Smooth muscle cell (in vitro differentiated cells): Measurements from ENCODE around the gene PHACTR1. TPM values are rescaled to one million over a fixed set of nuclear protein-coding genes. Genes with fewer than 3 reads are reported as not detected.
A peak's percentile ranks its signal among the peaks of the same experiment; 100 is the strongest.

Source experiments
- DNase-seq: peaks from one replicate; lab custom pipeline; 2025; ENCODE audit not compliant: unreplicated experiment; lab: John Stamatoyannopoulos, UW
- H2AFZ ChIP-seq: fragments of 200-600 bp; sonication (generic); 2 replicates; pipeline ENCODE4 v1.6.0; 2016; ENCODE audit warnings: antibody characterized with exemption, low read depth, mild to moderate bottlenecking
- H3F3A ChIP-seq: fragments of 200-600 bp; sonication (generic); 2 replicates; pipeline ENCODE4 v1.6.0; 2017; ENCODE audit warnings: antibody characterized with exemption, low read depth
- H3K27ac ChIP-seq: fragments of 200-600 bp; sonication (generic); 2 replicates; pipeline ENCODE4 v1.5.1; 2016; ENCODE audit warnings: low read depth, mild to moderate bottlenecking
- H3K27me3 ChIP-seq: fragments of 200-600 bp; sonication (generic); 2 replicates; pipeline ENCODE4 v1.6.1; 2016; ENCODE audit warnings: low read depth, mild to moderate bottlenecking
- H3K36me3 ChIP-seq: fragments of 200-600 bp; sonication (generic); 2 replicates; pipeline ENCODE4 v1.5.1; 2016; ENCODE audit warnings: low read depth
- H3K4me1 ChIP-seq: fragments of 200-600 bp; sonication (generic); 2 replicates; pipeline ENCODE4 v1.5.1; 2016; ENCODE audit warnings: low read depth
- H3K4me2 ChIP-seq: fragments of 200-600 bp; sonication (generic); 2 replicates; pipeline ENCODE4 v1.6.0; 2016; ENCODE audit warnings: mild to moderate bottlenecking
- H3K4me3 ChIP-seq: fragments of 200-600 bp; sonication (generic); 2 replicates; pipeline ENCODE4 v1.5.1; 2016; ENCODE audit warnings: mild to moderate bottlenecking
- H3K79me2 ChIP-seq: fragments of 200-600 bp; sonication (generic); 2 replicates; pipeline ENCODE4 v1.6.0; 2016; ENCODE audit warnings: low read depth, mild to moderate bottlenecking
- H3K9ac ChIP-seq: fragments of 200-600 bp; sonication (generic); 2 replicates; pipeline ENCODE4 v1.6.0; 2016; ENCODE audit warnings: low read depth
- H3K9me3 ChIP-seq: fragments of 200-600 bp; sonication (generic); replicated peaks from 2 replicates; pipeline ENCODE4 v1.5.1; 2016; ENCODE audit warnings: low read depth
- H4K20me1 ChIP-seq: fragments of 200-600 bp; sonication (generic); 2 replicates; pipeline ENCODE4 v1.6.0; 2016; ENCODE audit warnings: low read depth
- WGBS: methylation state at CpG from one replicate; pipeline ENCODE4 v1.1.7; 2016; ENCODE audit warnings: low lambda C conversion rate; 5-methylcytosine and 5-hydroxymethylcytosine counted together
- polyA plus RNA-seq: library from polyadenylated mRNA; unstranded; fragments of >200 nt; fragmentation: Nextera tagmentation; extraction: Ambion mirVana; gene quantifications from 2 replicates; pipeline ENCODE4 v1.2.1, GENCODE V29; 2016
- total RNA-seq: library from RNA; depleted of rRNA; stranded (reverse); fragments of >200 nt; gene quantifications from 2 replicates; pipeline ENCODE4 v1.2.3, GENCODE V29; 2014
- TF ChIP-seq, protein P1 (sequence below): fragments of 200-600 bp; sonication (generic); IDR thresholded peaks from 2 replicates; pipeline ENCODE4 v1.5.1; 2017; ENCODE audit warnings: borderline replicate concordance, mild to moderate bottlenecking, antibody characterized with exemption; ENCODE audit not compliant: insufficient read depth, poor library complexity, severe bottlenecking

Gene PHACTR1
- total and polyA plus RNA-seq, 2 experiments from 2014 or later: 0.09 to 0.67 TPM

DNA sequence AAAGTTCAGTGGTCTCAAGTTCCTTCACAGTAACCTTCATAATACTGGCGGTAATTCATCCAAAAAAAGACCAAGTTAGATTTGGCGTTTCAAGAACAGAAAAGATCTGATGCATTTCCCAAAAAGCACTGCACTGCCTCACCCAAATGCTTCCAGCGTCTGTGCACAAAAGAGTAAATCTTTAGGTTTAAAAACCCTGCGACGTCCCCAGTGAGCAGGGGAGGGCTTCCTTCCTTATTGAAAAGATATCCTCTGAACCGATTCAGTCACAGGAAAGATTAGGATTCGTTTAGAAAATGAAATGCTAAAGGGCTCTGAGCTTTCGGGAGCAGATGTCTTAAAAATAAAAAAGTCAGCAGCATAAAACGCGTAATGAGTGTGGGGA is 611.1 kb downstream of the PHACTR1 start:
- DNase-seq: no peak
- Histone ChIP-seq H3K4me2 (peak overlapping the region; percentile 89), H3K36me3 (peaks cover 4% of the 10 kb centered on the region), H3F3A (peaks cover 4% of the 10 kb centered on the region), H3K4me1 (peaks cover 10% of the 10 kb centered on the region), H3K79me2 (peaks cover 13% of the 10 kb centered on the region), H3K4me3 (peak overlapping the region; percentile 97), H3K9me3 (no peaks in the 10 kb centered on the region), H3K9ac (peak overlapping the region; percentile 95), H2AFZ (peak overlapping the region; percentile 100), H3K27ac (peak overlapping the region; percentile 95), H4K20me1 (no peaks in the 10 kb centered on the region), H3K27me3 (no peaks in the 10 kb centered on the region)
- TF ChIP-seq, protein P1, sequence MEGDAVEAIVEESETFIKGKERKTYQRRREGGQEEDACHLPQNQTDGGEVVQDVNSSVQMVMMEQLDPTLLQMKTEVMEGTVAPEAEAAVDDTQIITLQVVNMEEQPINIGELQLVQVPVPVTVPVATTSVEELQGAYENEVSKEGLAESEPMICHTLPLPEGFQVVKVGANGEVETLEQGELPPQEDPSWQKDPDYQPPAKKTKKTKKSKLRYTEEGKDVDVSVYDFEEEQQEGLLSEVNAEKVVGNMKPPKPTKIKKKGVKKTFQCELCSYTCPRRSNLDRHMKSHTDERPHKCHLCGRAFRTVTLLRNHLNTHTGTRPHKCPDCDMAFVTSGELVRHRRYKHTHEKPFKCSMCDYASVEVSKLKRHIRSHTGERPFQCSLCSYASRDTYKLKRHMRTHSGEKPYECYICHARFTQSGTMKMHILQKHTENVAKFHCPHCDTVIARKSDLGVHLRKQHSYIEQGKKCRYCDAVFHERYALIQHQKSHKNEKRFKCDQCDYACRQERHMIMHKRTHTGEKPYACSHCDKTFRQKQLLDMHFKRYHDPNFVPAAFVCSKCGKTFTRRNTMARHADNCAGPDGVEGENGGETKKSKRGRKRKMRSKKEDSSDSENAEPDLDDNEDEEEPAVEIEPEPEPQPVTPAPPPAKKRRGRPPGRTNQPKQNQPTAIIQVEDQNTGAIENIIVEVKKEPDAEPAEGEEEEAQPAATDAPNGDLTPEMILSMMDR: no peak
- 3% methylated on average over 10 of the region's 10 CpGs for WGBS

DNA sequence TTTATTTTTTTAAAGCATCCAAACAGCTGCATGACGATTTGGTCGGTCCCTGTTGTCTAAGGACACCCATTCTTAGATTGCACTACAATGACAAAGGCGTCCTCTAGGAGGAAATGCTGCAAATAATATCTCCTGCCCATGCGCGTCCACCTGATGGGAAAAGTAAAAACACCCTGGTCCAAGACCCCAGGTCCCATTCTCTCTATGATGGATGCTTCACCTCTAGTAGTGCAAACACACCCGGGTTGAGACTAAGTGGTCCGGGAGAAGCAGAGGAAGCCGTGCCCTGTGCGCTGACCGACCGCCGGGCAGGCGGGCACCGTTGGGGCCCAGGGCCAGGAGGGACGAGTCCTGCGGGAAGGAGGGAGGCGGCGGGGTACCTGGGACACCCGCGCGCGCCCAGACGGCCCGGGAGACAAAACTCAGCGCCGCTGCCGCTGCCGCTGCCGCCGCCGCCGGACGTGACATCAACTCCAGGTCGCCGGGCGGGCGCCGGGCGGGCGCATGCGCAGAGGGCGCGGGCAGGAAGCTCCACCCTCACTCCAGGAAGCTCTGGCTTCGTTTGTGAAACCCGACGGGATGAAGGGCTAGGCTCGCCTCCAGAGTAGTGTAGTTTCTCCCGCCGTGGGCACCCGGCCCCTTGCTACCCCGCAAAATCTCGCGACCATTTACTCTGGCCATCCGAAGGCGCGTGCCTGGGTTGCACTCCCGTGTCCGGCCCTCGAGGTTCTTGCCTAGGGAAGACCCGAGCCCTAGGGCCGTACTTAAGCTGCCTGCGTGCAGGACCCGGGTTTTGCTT is 611.7 kb downstream of the PHACTR1 start, which contains the start of gene TBC1D7:
Gene TBC1D7 (minus strand): TSS at position 462 of the 799 bp plus-strand sequence. CDS start 1,639 bp downstream, outside the sequence.
- WGBS: under 1% methylated on average over 45 of the region's 63 CpGs
- Histone ChIP-seq H2AFZ (peak within 1 kb of the TSS; percentile 100), H3K4me1 (peaks cover 10% of the 10 kb centered on the region)

DNA sequence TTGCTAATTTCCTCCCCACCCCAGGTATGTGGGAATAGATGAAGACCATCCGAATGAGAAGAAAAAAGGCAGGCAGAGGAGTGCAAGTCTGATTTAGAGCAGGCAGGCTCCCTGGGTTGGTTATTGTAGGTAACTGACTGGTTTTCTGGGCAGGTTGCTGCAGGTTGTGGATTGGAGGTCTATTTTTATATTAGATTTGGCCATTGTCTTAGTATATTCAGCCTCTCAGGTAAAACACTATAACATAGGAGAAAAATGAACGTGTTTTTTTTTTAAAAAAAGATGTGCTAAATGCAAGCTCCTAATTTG is 612.3 kb downstream of the PHACTR1 start:
- Histone ChIP-seq H3K4me2 (peak overlapping the region; percentile 89), H3F3A (peaks cover 4% of the 10 kb centered on the region), H3K27me3 (no peaks in the 10 kb centered on the region), H3K4me3 (peak overlapping the region; percentile 97), H2AFZ (peak overlapping the region; percentile 100), H3K36me3 (no peaks in the 10 kb centered on the region), H4K20me1 (no peaks in the 10 kb centered on the region), H3K79me2 (peaks cover 13% of the 10 kb centered on the region), H3K9ac (peak overlapping the region; percentile 95), H3K4me1 (peaks cover 10% of the 10 kb centered on the region), H3K9me3 (no peaks in the 10 kb centered on the region), H3K27ac (peak overlapping the region; percentile 95)
- TF ChIP-seq, protein P1: no peak
- 10% methylated on average over 2 of the region's 2 CpGs for WGBS
- DNase-seq: no peak

More for the DNA sequence above, 611.7 kb downstream of the PHACTR1 start, which contains the start of gene TBC1D7:
- DNase-seq: peak; percentile 83
- no peaks in the 10 kb centered on the region for H3K9me3 ChIP-seq
- H3K36me3 ChIP-seq: peaks cover 4% of the 10 kb centered on the region
- H4K20me1 ChIP-seq: no peaks in the 10 kb centered on the region
- peaks cover 4% of the 10 kb centered on the region for H3F3A ChIP-seq
- peak within 1 kb of the TSS; percentile 95 for H3K27ac ChIP-seq
- TF ChIP-seq, protein P1: no peak
- H3K9ac ChIP-seq: peak within 1 kb of the TSS; percentile 95
- H3K79me2 ChIP-seq: peaks cover 13% of the 10 kb centered on the region
- no peaks in the 10 kb centered on the region for H3K27me3 ChIP-seq
- peak within 1 kb of the TSS; percentile 89 for H3K4me2 ChIP-seq
- H3K4me3 ChIP-seq: peak within 1 kb of the TSS; percentile 97
